Measurements from ENCODE around the gene ERICH3. TPM values are rescaled to one million over a fixed set of nuclear protein-coding genes. Genes with fewer than 3 reads are reported as not detected.
"Not testable (repeated sequence)": the region's sequence is repeated elsewhere in the genome, so short reads cannot be mapped to it uniquely, and the experiment has no call there.

The ERICH3 gene
- total RNA-seq, 2 experiments from 2014 or later = not detected

DNA sequence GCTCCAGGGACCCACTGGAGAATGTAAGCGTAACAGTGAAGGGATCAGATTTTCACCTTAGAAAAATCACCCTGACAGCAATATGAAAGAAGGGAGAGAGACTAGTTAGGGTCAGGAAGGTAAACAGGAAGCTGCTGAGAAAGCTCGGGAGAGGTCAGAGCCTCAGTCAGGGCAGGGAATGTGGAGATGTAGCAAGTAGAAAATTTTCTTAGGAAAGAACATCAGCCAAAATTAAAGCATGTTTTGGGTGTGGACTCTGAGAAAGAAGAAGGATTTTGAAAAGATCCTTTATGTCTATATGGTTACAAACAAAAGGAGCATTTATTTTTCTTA is 16.7 kb upstream of the ERICH3 start:
- H3K27ac Mint-ChIP-seq = no peak overlapping the region
- no peaks in the 10 kb centered on the region for H3K36me3 Mint-ChIP-seq
- H3K4me3 Mint-ChIP-seq = no peak overlapping the region
- H3K9me3 Mint-ChIP-seq = no peaks in the 10 kb centered on the region
- DNase-seq = no peak
- peaks cover 4% of the 10 kb centered on the region for H3K27me3 Mint-ChIP-seq
- ATAC-seq (ENCODE audit: low read depth) = no peak
- POLR2A ChIA-PET = no interaction called here
- no peaks in the 10 kb centered on the region for H3K4me1 Mint-ChIP-seq

- ATAC-seq (ENCODE audit: low read depth) (peak; percentile 22), DNase-seq (no peak)
- Mint-ChIP-seq H3K4me1 (no peaks in the 10 kb centered on the region), H3K27me3 (peaks cover 2% of the 10 kb centered on the region), H3K27ac (no peak overlapping the region), H3K36me3 (no peaks in the 10 kb centered on the region), H3K9me3 (no peaks in the 10 kb centered on the region), H3K4me3 (no peak overlapping the region)
- POLR2A ChIA-PET = no interaction called here
Observed at GRCh38 chr1:74689621-74690363, 16.2 kb upstream of the ERICH3 start.

- Mint-ChIP-seq H3K27me3 (peaks cover 2% of the 10 kb centered on the region), H3K4me1 (no peaks in the 10 kb centered on the region), H3K4me3 (no peak overlapping the region), H3K36me3 (no peaks in the 10 kb centered on the region), H3K9me3 (no peaks in the 10 kb centered on the region), H3K27ac (no peak overlapping the region)
- ATAC-seq (ENCODE audit: low read depth) = no peak
- no peak for DNase-seq
- POLR2A ChIA-PET = no interaction called here
Observed at GRCh38 chr1:74686928-74687327, 13.3 kb upstream of the ERICH3 start.

DNA sequence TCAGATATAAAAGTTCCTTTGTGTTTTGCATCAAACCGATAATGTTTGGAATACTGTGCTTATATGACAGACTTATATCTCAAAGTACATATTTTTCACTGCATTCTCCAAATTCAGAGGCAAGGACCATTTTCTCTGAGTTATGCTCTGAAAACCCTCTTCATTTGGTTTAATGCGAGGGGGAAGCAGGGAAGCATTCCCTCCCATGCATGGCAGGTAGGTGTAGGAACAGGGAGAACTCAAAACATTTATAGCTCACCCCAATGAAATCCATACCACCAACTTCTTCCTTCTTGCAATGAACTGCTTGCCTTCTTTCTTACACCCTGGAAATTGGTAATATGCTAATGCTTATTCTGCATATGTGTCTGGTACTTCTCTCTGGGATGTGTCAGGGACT is 10.7 kb upstream of the ERICH3 start:
- H3K36me3 Mint-ChIP-seq = no peaks in the 10 kb centered on the region
- H3K9me3 Mint-ChIP-seq = no peaks in the 10 kb centered on the region
- H3K4me3 Mint-ChIP-seq = no peak overlapping the region
- H3K27me3 Mint-ChIP-seq = no peaks in the 10 kb centered on the region
- no peak for ATAC-seq (ENCODE audit: low read depth)
- POLR2A ChIA-PET = no interaction called here
- no peak for DNase-seq
- H3K27ac Mint-ChIP-seq = no peak overlapping the region
- no peaks in the 10 kb centered on the region for H3K4me1 Mint-ChIP-seq

DNA sequence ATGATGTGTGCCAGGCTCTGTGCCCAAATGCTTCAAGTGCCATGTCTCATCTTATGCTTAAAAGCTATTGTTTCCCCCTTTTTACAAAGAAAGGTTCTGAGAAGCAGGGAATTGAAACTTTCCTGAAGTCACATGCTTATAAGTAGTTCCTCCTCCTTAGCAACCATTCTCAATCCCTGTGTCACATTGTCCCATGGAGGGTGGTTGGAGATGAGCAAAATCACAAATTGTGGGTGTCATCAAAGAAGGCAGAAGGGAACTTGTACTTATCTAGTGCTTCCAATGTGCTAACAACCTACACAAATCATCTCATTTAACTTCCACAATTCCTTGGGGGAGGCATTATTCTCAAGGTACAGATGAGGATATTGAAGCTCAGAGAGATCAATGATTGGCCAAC is 10.1 kb upstream of the ERICH3 start:
- no peaks in the 10 kb centered on the region for H3K36me3 Mint-ChIP-seq
- POLR2A ChIA-PET = no interaction called here
- DNase-seq (no peak), ATAC-seq (ENCODE audit: low read depth) (no peak)
- H3K4me1 Mint-ChIP-seq = no peaks in the 10 kb centered on the region
- no peaks in the 10 kb centered on the region for H3K9me3 Mint-ChIP-seq
- no peaks in the 10 kb centered on the region for H3K27me3 Mint-ChIP-seq
- no peak overlapping the region for H3K4me3 Mint-ChIP-seq
- H3K27ac Mint-ChIP-seq = no peak overlapping the region

DNA sequence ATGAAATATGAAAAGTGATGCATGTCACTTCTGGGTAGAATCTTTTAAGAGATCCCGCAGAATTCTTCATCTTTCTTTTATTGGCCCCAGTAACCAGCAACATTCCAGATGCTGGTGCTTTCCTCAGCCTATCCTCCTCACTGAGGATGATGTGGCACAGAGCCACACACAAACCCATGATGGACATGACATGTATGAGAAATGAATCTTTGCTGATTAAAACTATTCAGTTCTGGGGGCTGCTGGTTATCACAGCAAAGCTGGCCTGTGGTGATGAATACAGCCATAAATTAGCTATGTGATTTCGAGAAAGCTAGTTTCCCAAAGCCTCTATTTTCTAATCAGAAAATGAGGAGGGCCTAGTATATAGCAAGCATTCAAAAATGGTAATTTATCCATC is 8.3 kb upstream of the ERICH3 start:
- H3K4me1 Mint-ChIP-seq = no peaks in the 10 kb centered on the region
- no peaks in the 10 kb centered on the region for H3K27me3 Mint-ChIP-seq
- H3K4me3 Mint-ChIP-seq = no peak overlapping the region
- H3K27ac Mint-ChIP-seq = no peak overlapping the region
- POLR2A ChIA-PET = no interaction called here
- ATAC-seq (ENCODE audit: low read depth) (no peak), DNase-seq (no peak)
- no peaks in the 10 kb centered on the region for H3K36me3 Mint-ChIP-seq
- H3K9me3 Mint-ChIP-seq = no peaks in the 10 kb centered on the region

DNA sequence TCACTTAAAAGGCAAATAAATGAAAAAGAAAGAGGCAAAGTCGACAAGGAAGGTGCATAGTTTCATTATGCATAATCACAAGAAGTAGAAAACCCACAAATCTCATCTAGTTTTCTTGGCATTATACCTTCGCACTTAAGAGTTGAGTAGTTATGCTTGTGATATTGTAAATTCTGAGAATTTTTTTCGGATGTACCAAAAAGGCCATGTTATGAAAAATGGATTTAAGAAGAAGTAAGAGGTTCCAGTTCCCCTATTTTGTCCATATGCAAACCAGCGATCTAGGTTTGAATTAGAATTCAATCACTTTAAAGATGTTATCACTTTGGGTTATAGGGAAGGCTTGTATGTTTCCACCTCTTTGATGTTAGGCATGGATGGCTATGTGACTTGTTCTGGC is 7.9 kb upstream of the ERICH3 start:
- H3K36me3 Mint-ChIP-seq = no peaks in the 10 kb centered on the region
- H3K27me3 Mint-ChIP-seq = peaks cover under 1% of the 10 kb centered on the region
- ATAC-seq (ENCODE audit: low read depth) = no peak
- no peaks in the 10 kb centered on the region for H3K4me1 Mint-ChIP-seq
- H3K27ac Mint-ChIP-seq = no peak overlapping the region
- POLR2A ChIA-PET = no interaction called here
- no peak overlapping the region for H3K4me3 Mint-ChIP-seq
- H3K9me3 Mint-ChIP-seq = no peaks in the 10 kb centered on the region
- no peak for DNase-seq

DNA sequence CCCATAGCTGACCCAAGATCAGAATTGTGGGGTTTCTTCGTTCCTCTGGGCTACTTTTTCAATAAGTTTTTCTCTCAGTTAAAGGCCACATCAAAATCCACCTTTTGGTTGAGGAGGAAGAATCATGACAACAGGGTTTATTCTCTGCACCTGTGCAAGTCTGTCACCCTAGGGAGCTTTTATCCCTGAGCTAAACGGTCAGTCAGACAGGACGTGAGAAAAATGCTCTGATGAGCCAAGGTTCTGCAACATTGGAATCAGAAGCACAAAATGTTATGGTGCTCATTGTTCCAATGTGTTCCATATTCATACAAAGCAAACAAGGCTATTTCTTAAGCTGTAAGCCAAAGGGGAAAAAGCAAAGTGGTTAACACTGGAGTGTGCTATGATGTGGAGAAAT is 7.4 kb upstream of the ERICH3 start:
- Mint-ChIP-seq H3K4me3 (no peak overlapping the region), H3K27me3 (peaks cover 5% of the 10 kb centered on the region), H3K36me3 (no peaks in the 10 kb centered on the region), H3K9me3 (no peaks in the 10 kb centered on the region), H3K27ac (no peak overlapping the region), H3K4me1 (no peaks in the 10 kb centered on the region)
- DNase-seq (no peak), ATAC-seq (ENCODE audit: low read depth) (no peak)
- POLR2A ChIA-PET = no interaction called here

GRCh38 chr1:74679811-74680210 is 6.2 kb upstream of the ERICH3 start:
- POLR2A ChIA-PET = no interaction called here
- DNase-seq (no peak), ATAC-seq (ENCODE audit: low read depth) (no peak)
- Mint-ChIP-seq H3K27ac (no peak overlapping the region), H3K9me3 (no peaks in the 10 kb centered on the region), H3K36me3 (no peaks in the 10 kb centered on the region), H3K4me3 (no peak overlapping the region), H3K27me3 (peaks cover 8% of the 10 kb centered on the region), H3K4me1 (no peaks in the 10 kb centered on the region)

DNA sequence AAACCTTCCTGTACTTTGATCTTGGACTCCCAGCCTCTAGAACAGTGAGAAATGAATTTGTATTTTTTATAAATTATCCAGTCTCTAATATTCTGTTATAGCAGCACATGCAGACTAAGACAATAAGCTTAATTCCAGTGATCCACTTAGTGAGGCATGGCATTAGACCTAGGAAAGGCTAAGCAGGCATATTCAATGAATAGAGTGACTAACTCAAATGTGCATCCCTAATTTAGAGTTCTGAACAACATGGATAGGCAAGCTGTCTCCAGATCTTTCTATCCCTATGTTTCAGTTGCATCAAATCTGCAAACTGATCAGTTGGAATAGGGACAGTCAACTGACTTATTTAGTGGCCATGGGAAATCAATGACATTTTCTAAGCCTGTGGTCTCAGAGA is 4.3 kb upstream of the ERICH3 start:
- H3K4me1 Mint-ChIP-seq = peaks cover 3% of the 10 kb centered on the region
- no peak overlapping the region for H3K27ac Mint-ChIP-seq
- H3K9me3 Mint-ChIP-seq = no peaks in the 10 kb centered on the region
- H3K4me3 Mint-ChIP-seq = no peak overlapping the region
- peaks cover 23% of the 10 kb centered on the region for H3K27me3 Mint-ChIP-seq
- DNase-seq (no peak), ATAC-seq (ENCODE audit: low read depth) (no peak)
- POLR2A ChIA-PET = no interaction called here
- H3K36me3 Mint-ChIP-seq = no peaks in the 10 kb centered on the region

- peaks cover 39% of the 10 kb centered on the region for H3K27me3 Mint-ChIP-seq
- POLR2A ChIA-PET = no interaction called here
- H3K36me3 Mint-ChIP-seq = no peaks in the 10 kb centered on the region
- DNase-seq (no peak), ATAC-seq (ENCODE audit: low read depth) (no peak)
- no peaks in the 10 kb centered on the region for H3K9me3 Mint-ChIP-seq
- H3K4me3 Mint-ChIP-seq = no peak overlapping the region
- peaks cover 3% of the 10 kb centered on the region for H3K4me1 Mint-ChIP-seq
- H3K27ac Mint-ChIP-seq = no peak overlapping the region
Observed at GRCh38 chr1:74674278-74675048, 871 bp upstream of the ERICH3 start.

GRCh38 chr1:74670866-74671265 is 2.7 kb downstream of the ERICH3 start:
- POLR2A ChIA-PET, H3K36me3 Mint-ChIP-seq: not testable (repeated sequence)
- peaks cover 40% of the 10 kb centered on the region for H3K27me3 Mint-ChIP-seq

DNA sequence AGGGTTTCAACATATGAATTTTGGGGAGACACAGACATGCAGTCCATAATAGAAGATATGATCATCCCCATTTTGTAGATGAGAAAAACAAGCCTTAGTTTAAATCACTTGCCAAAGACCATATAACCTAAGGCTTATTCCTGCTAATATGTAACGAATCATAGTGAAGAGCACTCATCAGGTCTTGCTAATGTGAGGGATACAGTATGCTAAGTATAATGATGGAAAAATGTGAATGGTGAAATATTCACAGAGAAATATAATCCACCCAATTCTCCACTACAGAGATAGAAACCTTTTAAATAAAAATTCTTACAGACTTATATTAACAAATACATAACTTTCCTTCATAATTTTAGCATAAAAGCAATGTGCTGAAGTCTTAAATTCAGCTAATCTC is 18.9 kb downstream of the ERICH3 start:
- H3K4me3 Mint-ChIP-seq = no peak overlapping the region
- H3K27ac Mint-ChIP-seq = no peak overlapping the region
- ATAC-seq (ENCODE audit: low read depth) = no peak
- H3K27me3 Mint-ChIP-seq = peaks cover 2% of the 10 kb centered on the region
- no peaks in the 10 kb centered on the region for H3K9me3 Mint-ChIP-seq
- no peaks in the 10 kb centered on the region for H3K36me3 Mint-ChIP-seq
- H3K4me1 Mint-ChIP-seq = peaks cover 3% of the 10 kb centered on the region
- POLR2A ChIA-PET = no interaction called here
- DNase-seq = no peak

More at GRCh38 chr1:74670866-74671265, 2.7 kb downstream of the ERICH3 start:
- ATAC-seq (ENCODE audit: low read depth); H3K27ac Mint-ChIP-seq; DNase-seq; H3K9me3 Mint-ChIP-seq; H3K4me3 Mint-ChIP-seq; H3K4me1 Mint-ChIP-seq: not testable (repeated sequence)

- no peak overlapping the region for H3K4me3 Mint-ChIP-seq
- no peak overlapping the region for H3K27ac Mint-ChIP-seq
- no peaks in the 10 kb centered on the region for H3K36me3 Mint-ChIP-seq
- H3K4me1 Mint-ChIP-seq = peaks cover 3% of the 10 kb centered on the region
- no peak for ATAC-seq (ENCODE audit: low read depth)
- no peaks in the 10 kb centered on the region for H3K9me3 Mint-ChIP-seq
- H3K27me3 Mint-ChIP-seq = peaks cover 2% of the 10 kb centered on the region
- POLR2A ChIA-PET = no interaction called here
- DNase-seq = no peak
Observed at GRCh38 chr1:74652711-74653139, 20.9 kb downstream of the ERICH3 start.

Measured in activated naive CD8-positive, alpha-beta T cell treated with anti-CD3 and anti-CD28 coated beads, Interleukin-2, amount 10 ng/mL, durations not matched to agents 7 days and 5 days (primary cell).